Measurements from ENCODE around the gene RECK.

Gene RECK

GRCh38 chr9:36039121-36039520 lies 2.4 kb downstream of the RECK start:
- Histone ChIP-seq H3K27me3 (ENCODE audit: control insufficient read depth, insufficient read depth, low read length, poor library complexity, severe bottlenecking) (no peaks in the 10 kb centered on the region), H3K4me3 (ENCODE audit: insufficient read depth, low read depth, low read length) (no peak overlapping the region), H3K27ac (ENCODE audit: insufficient read depth, low read depth, low read length, poor library complexity, severe bottlenecking) (no peak overlapping the region), H3K9me3 (ENCODE audit: control insufficient read depth, low read length) (no peaks in the 10 kb centered on the region), H3K36me3 (ENCODE audit: control insufficient read depth, insufficient read depth, low read length) (no peaks in the 10 kb centered on the region), H3K4me1 (ENCODE audit: control insufficient read depth, insufficient read depth, low read length) (peaks cover 6% of the 10 kb centered on the region)
- WGBS, 2 experiments: 80 to 100% methylated on average over 1 of the region's 1 CpG

- no peaks in the 10 kb centered on the region for H3K9me3 ChIP-seq (ENCODE audit: control insufficient read depth, low read length)
- H3K27me3 ChIP-seq (ENCODE audit: control insufficient read depth, insufficient read depth, low read length, poor library complexity, severe bottlenecking): no peaks in the 10 kb centered on the region
- H3K36me3 ChIP-seq (ENCODE audit: control insufficient read depth, insufficient read depth, low read length): no peaks in the 10 kb centered on the region
- 93 to 98% methylated on average over 1 of the region's 1 CpG for WGBS, 2 experiments
- no peak overlapping the region for H3K27ac ChIP-seq (ENCODE audit: insufficient read depth, low read depth, low read length, poor library complexity, severe bottlenecking)
- H3K4me1 ChIP-seq (ENCODE audit: control insufficient read depth, insufficient read depth, low read length): peaks cover 6% of the 10 kb centered on the region
- H3K4me3 ChIP-seq (ENCODE audit: insufficient read depth, low read depth, low read length): no peak overlapping the region
Observed at GRCh38 chr9:36039696-36040095, 3.0 kb downstream of the RECK start.

- no peaks in the 10 kb centered on the region for H3K9me3 ChIP-seq (ENCODE audit: control insufficient read depth, low read length)
- 92 to 94% methylated on average over 1 of the region's 1 CpG for WGBS, 2 experiments
- H3K27me3 ChIP-seq (ENCODE audit: control insufficient read depth, insufficient read depth, low read length, poor library complexity, severe bottlenecking): no peaks in the 10 kb centered on the region
- H3K4me1 ChIP-seq (ENCODE audit: control insufficient read depth, insufficient read depth, low read length): peaks cover 6% of the 10 kb centered on the region
- no peak overlapping the region for H3K27ac ChIP-seq (ENCODE audit: insufficient read depth, low read depth, low read length, poor library complexity, severe bottlenecking)
- no peaks in the 10 kb centered on the region for H3K36me3 ChIP-seq (ENCODE audit: control insufficient read depth, insufficient read depth, low read length)
- no peak overlapping the region for H3K4me3 ChIP-seq (ENCODE audit: insufficient read depth, low read depth, low read length)
Observed at GRCh38 chr9:36040271-36040925, 3.7 kb downstream of the RECK start.

- peaks cover 6% of the 10 kb centered on the region for H3K4me1 ChIP-seq (ENCODE audit: control insufficient read depth, insufficient read depth, low read length)
- no peak overlapping the region for H3K4me3 ChIP-seq (ENCODE audit: insufficient read depth, low read depth, low read length)
- H3K27me3 ChIP-seq (ENCODE audit: control insufficient read depth, insufficient read depth, low read length, poor library complexity, severe bottlenecking): no peaks in the 10 kb centered on the region
- H3K9me3 ChIP-seq (ENCODE audit: control insufficient read depth, low read length): no peaks in the 10 kb centered on the region
- H3K36me3 ChIP-seq (ENCODE audit: control insufficient read depth, insufficient read depth, low read length): no peaks in the 10 kb centered on the region
- 81% methylated on average over 1 of the region's 1 CpG for WGBS, 2 experiments
- H3K27ac ChIP-seq (ENCODE audit: insufficient read depth, low read depth, low read length, poor library complexity, severe bottlenecking): no peak overlapping the region
Observed at GRCh38 chr9:36041506-36041905, 4.8 kb downstream of the RECK start.

GRCh38 chr9:36045610-36046009 lies 8.9 kb downstream of the RECK start:
- Histone ChIP-seq H3K27ac (ENCODE audit: insufficient read depth, low read depth, low read length, poor library complexity, severe bottlenecking) (no peak overlapping the region), H3K9me3 (ENCODE audit: control insufficient read depth, low read length) (no peaks in the 10 kb centered on the region), H3K4me3 (ENCODE audit: insufficient read depth, low read depth, low read length) (no peak overlapping the region), H3K36me3 (ENCODE audit: control insufficient read depth, insufficient read depth, low read length) (no peaks in the 10 kb centered on the region), H3K4me1 (ENCODE audit: control insufficient read depth, insufficient read depth, low read length) (no peaks in the 10 kb centered on the region), H3K27me3 (ENCODE audit: control insufficient read depth, insufficient read depth, low read length, poor library complexity, severe bottlenecking) (no peaks in the 10 kb centered on the region)
- 83 to 90% methylated on average over 2 of the region's 2 CpGs for WGBS, 2 experiments

GRCh38 chr9:36046923-36047322 lies 10.2 kb downstream of the RECK start:
- H3K4me1 ChIP-seq (ENCODE audit: control insufficient read depth, insufficient read depth, low read length): no peaks in the 10 kb centered on the region
- H3K4me3 ChIP-seq (ENCODE audit: insufficient read depth, low read depth, low read length): no peak overlapping the region
- WGBS, 2 experiments: 86 to 92% methylated on average over 1 of the region's 2 CpGs
- H3K9me3 ChIP-seq (ENCODE audit: control insufficient read depth, low read length): no peaks in the 10 kb centered on the region
- H3K27ac ChIP-seq (ENCODE audit: insufficient read depth, low read depth, low read length, poor library complexity, severe bottlenecking): no peak overlapping the region
- H3K27me3 ChIP-seq (ENCODE audit: control insufficient read depth, insufficient read depth, low read length, poor library complexity, severe bottlenecking): no peaks in the 10 kb centered on the region
- H3K36me3 ChIP-seq (ENCODE audit: control insufficient read depth, insufficient read depth, low read length): no peaks in the 10 kb centered on the region

GRCh38 chr9:36049408-36049807 lies 12.7 kb downstream of the RECK start:
- no peaks in the 10 kb centered on the region for H3K27me3 ChIP-seq (ENCODE audit: control insufficient read depth, insufficient read depth, low read length, poor library complexity, severe bottlenecking)
- H3K9me3 ChIP-seq (ENCODE audit: control insufficient read depth, low read length): no peaks in the 10 kb centered on the region
- H3K4me3 ChIP-seq (ENCODE audit: insufficient read depth, low read depth, low read length): no peak overlapping the region
- no peaks in the 10 kb centered on the region for H3K4me1 ChIP-seq (ENCODE audit: control insufficient read depth, insufficient read depth, low read length)
- 50 to 60% methylated on average over 4 of the region's 4 CpGs for WGBS, 2 experiments
- H3K27ac ChIP-seq (ENCODE audit: insufficient read depth, low read depth, low read length, poor library complexity, severe bottlenecking): no peak overlapping the region
- H3K36me3 ChIP-seq (ENCODE audit: control insufficient read depth, insufficient read depth, low read length): no peaks in the 10 kb centered on the region

GRCh38 chr9:36050476-36050875 lies 13.8 kb downstream of the RECK start:
- no peaks in the 10 kb centered on the region for H3K27me3 ChIP-seq (ENCODE audit: control insufficient read depth, insufficient read depth, low read length, poor library complexity, severe bottlenecking)
- no peak overlapping the region for H3K4me3 ChIP-seq (ENCODE audit: insufficient read depth, low read depth, low read length)
- H3K36me3 ChIP-seq (ENCODE audit: control insufficient read depth, insufficient read depth, low read length): no peaks in the 10 kb centered on the region
- 92 to 94% methylated on average over 3 of the region's 3 CpGs for WGBS, 2 experiments
- no peak overlapping the region for H3K27ac ChIP-seq (ENCODE audit: insufficient read depth, low read depth, low read length, poor library complexity, severe bottlenecking)
- no peaks in the 10 kb centered on the region for H3K4me1 ChIP-seq (ENCODE audit: control insufficient read depth, insufficient read depth, low read length)
- no peaks in the 10 kb centered on the region for H3K9me3 ChIP-seq (ENCODE audit: control insufficient read depth, low read length)

GRCh38 chr9:36051317-36051716 lies 14.6 kb downstream of the RECK start:
- no peak overlapping the region for H3K4me3 ChIP-seq (ENCODE audit: insufficient read depth, low read depth, low read length)
- H3K27ac ChIP-seq (ENCODE audit: insufficient read depth, low read depth, low read length, poor library complexity, severe bottlenecking): no peak overlapping the region
- WGBS, 2 experiments: 92 to 96% methylated on average over 2 of the region's 2 CpGs
- no peaks in the 10 kb centered on the region for H3K27me3 ChIP-seq (ENCODE audit: control insufficient read depth, insufficient read depth, low read length, poor library complexity, severe bottlenecking)
- H3K9me3 ChIP-seq (ENCODE audit: control insufficient read depth, low read length): no peaks in the 10 kb centered on the region
- H3K36me3 ChIP-seq (ENCODE audit: control insufficient read depth, insufficient read depth, low read length): no peaks in the 10 kb centered on the region
- no peaks in the 10 kb centered on the region for H3K4me1 ChIP-seq (ENCODE audit: control insufficient read depth, insufficient read depth, low read length)

GRCh38 chr9:36053971-36054370 lies 17.3 kb downstream of the RECK start:
- WGBS, 2 experiments: 69 to 74% methylated on average over 3 of the region's 3 CpGs
- no peak overlapping the region for H3K4me3 ChIP-seq (ENCODE audit: insufficient read depth, low read depth, low read length)

GRCh38 chr9:36056896-36057295 lies 20.2 kb downstream of the RECK start:
- Histone ChIP-seq H3K27me3 (ENCODE audit: control insufficient read depth, insufficient read depth, low read length, poor library complexity, severe bottlenecking) (no peaks in the 10 kb centered on the region), H3K36me3 (ENCODE audit: control insufficient read depth, insufficient read depth, low read length) (peaks cover 9% of the 10 kb centered on the region), H3K27ac (ENCODE audit: insufficient read depth, low read depth, low read length, poor library complexity, severe bottlenecking) (no peak overlapping the region), H3K4me1 (ENCODE audit: control insufficient read depth, insufficient read depth, low read length) (no peaks in the 10 kb centered on the region), H3K9me3 (ENCODE audit: control insufficient read depth, low read length) (no peaks in the 10 kb centered on the region), H3K4me3 (ENCODE audit: insufficient read depth, low read depth, low read length) (no peak overlapping the region)
- WGBS, 2 experiments: 96 to 100% methylated on average over 2 to 3 of the region's 3 CpGs

More at GRCh38 chr9:36053971-36054370, 17.3 kb downstream of the RECK start:
- H3K27ac ChIP-seq (ENCODE audit: insufficient read depth, low read depth, low read length, poor library complexity, severe bottlenecking): no peak overlapping the region
- no peaks in the 10 kb centered on the region for H3K4me1 ChIP-seq (ENCODE audit: control insufficient read depth, insufficient read depth, low read length)
- no peaks in the 10 kb centered on the region for H3K36me3 ChIP-seq (ENCODE audit: control insufficient read depth, insufficient read depth, low read length)
- H3K9me3 ChIP-seq (ENCODE audit: control insufficient read depth, low read length): no peaks in the 10 kb centered on the region
- H3K27me3 ChIP-seq (ENCODE audit: control insufficient read depth, insufficient read depth, low read length, poor library complexity, severe bottlenecking): no peaks in the 10 kb centered on the region

Measured in ectodermal cell (in vitro differentiated cells).